Stimulated activated CD4-positive, alpha-beta T cell treated with anti-CD3 and anti-CD28 coated beads, Interleukin-15, amount 100 ng/mL, for 24 hours (primary cell): ENCODE data around the gene NUP210L.
"Not testable (repeated sequence)": the region's sequence is repeated elsewhere in the genome, so short reads cannot be mapped to it uniquely, and the experiment has no call there.

Experiments used
- DNase-seq: peaks from one replicate; pipeline ENCODE4 v3.0.0-alpha.2; 2020

NUP210L gene

GRCh38 chr1:154167461-154167860 is 12.6 kb upstream of the NUP210L start:
- no peak for DNase-seq

GRCh38 chr1:154166207-154166606 is 11.3 kb upstream of the NUP210L start:
- DNase-seq: no peak

- no peak for DNase-seq
Measured at GRCh38 chr1:154159554-154159953, 4.7 kb upstream of the NUP210L start.

- DNase-seq: no peak
Measured at GRCh38 chr1:154158307-154159125, 3.6 kb upstream of the NUP210L start.

- peak; percentile 74 for DNase-seq
Measured at GRCh38 chr1:154157520-154158306, 2.8 kb upstream of the NUP210L start.

GRCh38 chr1:154155251-154155650 is 378 bp upstream of the NUP210L start:
- no peak for DNase-seq

- DNase-seq: no peak
Measured at GRCh38 chr1:154154053-154154452, 820 bp downstream of the NUP210L start.

- no peak for DNase-seq
Measured at GRCh38 chr1:154151311-154151710, 3.6 kb downstream of the NUP210L start.

- DNase-seq: no peak
Measured at GRCh38 chr1:154148807-154149206, 6.1 kb downstream of the NUP210L start.

- DNase-seq: not testable (repeated sequence)
Measured at GRCh38 chr1:154147505-154147904, 7.4 kb downstream of the NUP210L start.

- no peak for DNase-seq
Measured at GRCh38 chr1:154145986-154146385, 8.9 kb downstream of the NUP210L start.

- no peak for DNase-seq
Measured at GRCh38 chr1:154142358-154142757, 12.5 kb downstream of the NUP210L start.

GRCh38 chr1:154141240-154141639 is 13.6 kb downstream of the NUP210L start:
- no peak for DNase-seq

- DNase-seq: no peak
Measured at GRCh38 chr1:154137888-154138287, 17.0 kb downstream of the NUP210L start.

- no peak for DNase-seq
Measured at GRCh38 chr1:154133256-154133655, 21.6 kb downstream of the NUP210L start.

- DNase-seq: no peak
Measured at GRCh38 chr1:154129391-154129970, 25.4 kb downstream of the NUP210L start.

- DNase-seq: not testable (repeated sequence)
Measured at GRCh38 chr1:154123205-154123604, 31.7 kb downstream of the NUP210L start.

GRCh38 chr1:154117642-154118041 is 37.2 kb downstream of the NUP210L start:
- DNase-seq: no peak

GRCh38 chr1:154115180-154115579 is 39.7 kb downstream of the NUP210L start:
- no peak for DNase-seq

- no peak for DNase-seq
Measured at GRCh38 chr1:154104433-154105082, 50.3 kb downstream of the NUP210L start.

- DNase-seq: not testable (repeated sequence)
Measured at GRCh38 chr1:154100141-154100540, 54.7 kb downstream of the NUP210L start.

GRCh38 chr1:154097873-154098272 is 57.0 kb downstream of the NUP210L start:
- DNase-seq: no peak

- no peak for DNase-seq
Measured at GRCh38 chr1:154095456-154096060, 59.3 kb downstream of the NUP210L start.
